Vein endothelial cell (primary cell): ENCODE data around the gene GTF2I. TPM values are rescaled to one million over a fixed set of nuclear protein-coding genes. Genes with fewer than 3 reads are reported as not detected.

Experiments used
- total RNA-seq: library from RNA; depleted of rRNA; stranded (reverse); fragments of >200 nt; gene quantifications from 2 replicates; pipeline ENCODE4 v1.2.3, GENCODE V29; 2012

The GTF2I gene
- 141 and 151 TPM in 2 replicates for total RNA-seq

DNA sequence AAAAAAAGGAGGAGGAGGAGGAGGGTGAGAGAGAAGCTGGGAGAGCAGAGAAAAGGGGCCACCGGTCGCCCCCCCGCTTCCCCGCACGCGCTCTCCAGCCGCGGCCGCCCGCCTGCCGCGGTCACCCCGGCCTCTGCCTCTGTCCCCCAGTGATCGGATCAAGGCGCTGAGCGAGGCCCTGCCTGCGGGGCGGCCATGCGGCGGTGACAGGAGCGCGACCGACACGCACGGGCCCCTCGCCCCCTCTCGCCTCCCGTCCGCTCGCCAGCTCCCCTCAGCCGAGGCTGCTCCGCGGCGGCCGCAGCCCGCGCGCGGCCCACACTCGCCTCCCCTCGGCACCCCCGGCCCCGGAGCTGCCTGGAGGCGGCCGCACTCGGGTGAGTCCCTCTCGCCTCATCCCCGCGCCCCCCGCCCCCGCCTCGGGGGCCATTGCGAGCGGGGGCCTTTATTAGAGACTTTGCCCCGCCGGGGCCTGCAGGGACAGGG, at the start of gene GTF2I:
Gene GTF2I (plus strand): TSS at position 27 of the 486 bp plus-strand sequence. CDS start 31,411 bp downstream, outside the sequence.

DNA sequence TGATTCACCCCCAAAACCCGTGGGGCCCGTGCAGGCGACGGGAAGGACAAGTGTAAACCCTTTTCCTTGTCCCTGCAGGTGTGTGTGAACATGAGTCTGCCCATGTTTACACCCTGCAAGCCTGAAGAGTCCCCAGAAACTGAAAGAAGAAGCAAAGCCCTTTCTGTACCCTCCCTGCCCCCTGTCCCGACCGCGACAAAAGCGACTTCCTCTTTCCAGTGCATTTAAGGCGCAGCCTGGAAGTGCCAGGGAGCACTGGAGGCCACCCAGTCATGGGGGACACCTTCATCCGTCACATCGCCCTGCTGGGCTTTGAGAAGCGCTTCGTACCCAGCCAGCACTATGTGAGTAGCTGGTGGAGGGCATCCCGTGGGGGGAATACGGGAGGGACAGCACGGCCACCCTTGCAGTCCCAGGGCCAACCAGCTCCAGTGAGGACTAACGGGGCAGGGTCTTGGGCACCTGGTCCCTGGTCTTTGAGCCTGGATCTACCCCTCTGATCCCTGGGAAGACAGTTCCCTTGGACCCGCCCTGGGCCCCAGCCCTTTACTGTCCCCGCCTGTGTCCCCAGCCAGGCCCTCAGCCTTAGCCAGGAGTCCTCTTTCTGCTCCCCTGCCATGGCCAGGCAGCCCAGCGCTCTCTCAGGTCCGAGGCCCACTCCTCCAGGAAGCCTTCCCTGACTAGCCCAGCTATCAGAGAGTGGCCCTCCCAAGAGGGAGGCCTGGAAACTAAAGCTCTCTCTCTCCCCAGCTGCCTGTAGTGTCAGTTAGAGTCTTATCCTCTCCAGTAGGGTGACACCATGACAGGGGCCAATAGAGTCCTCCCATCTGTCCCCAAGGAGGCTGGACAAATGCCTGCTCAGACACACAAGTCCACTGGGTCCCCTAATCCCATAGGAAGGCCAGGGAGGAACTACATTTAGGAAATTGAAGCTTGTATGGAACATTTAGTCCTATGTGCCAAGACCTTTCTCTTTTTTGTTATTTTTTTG, 116.5 kb downstream of the GTF2I start, which contains the start of gene NCF1:
Gene NCF1 (plus strand): TSS at position 252 of the 991 bp plus-strand sequence. CDS start 21 bp downstream, at position 273.

Other genes starting within 250 kb of the GTF2I start
- gene GTF2IRD1, start 203.8 kb upstream of the GTF2I start, total RNA-seq: 9.6 and 12.4 TPM in 2 replicates
- not detected in 2 replicates for gene NCF1, start 116.3 kb downstream of the GTF2I start, total RNA-seq
- 4.6 and 7.5 TPM in 2 replicates for gene GTF2IRD2, start 193.9 kb downstream of the GTF2I start, total RNA-seq